HepG2 (cell line): ENCODE measurements around the gene CHCT1. TPM values are rescaled to one million over a fixed set of nuclear protein-coding genes. Genes with fewer than 3 reads are reported as not detected.

Source experiments
- ATAC-seq: fragments of 200-7000 bp; cut with Tn5 transposase; 3 replicates; pipeline ENCODE4 v1.9.1; 2020; ENCODE audit warnings: mild to moderate bottlenecking, moderate library complexity
- BruUV-seq: library from RNA; stranded (reverse); fragments of 400-500 nt; replicated peaks from 2 replicates; lab custom pipeline; 2021; lab: Mats Ljungman, UMichigan
- CTCF ChIA-PET: fragments of 300-600 bp; formaldehyde crosslinking; extraction: SDS; loops from one replicate; lab custom pipeline; 2021; ENCODE audit warnings: low total read pairs, inconsistent platforms, low intra/inter-chr PET ratio; lab: Yijun Ruan, JAX
- POLR2A ChIA-PET: fragments of 350-600 bp; sonication (Branson Sonifier 250); formaldehyde crosslinking; loops from one replicate; lab custom pipeline; 2020; ENCODE audit warnings: antibody characterized with exemption, inconsistent platforms; lab: Yijun Ruan, JAX
- DNase-seq: peaks from one replicate; pipeline ENCODE4 v3.0.0-alpha.2; 2015; ENCODE audit warnings: low spot score
- FAIRE-seq: peaks from 3 replicates; lab custom pipeline; 2011; peaks lifted over from hg19 to GRCh38; lab: Jason Lieb, UNC
- H2AFZ ChIP-seq: one replicate; pipeline ENCODE4 v1.6.1; 2011; ENCODE audit warnings: low read length, inconsistent platforms
- H3K27ac ChIP-seq: fragments of 300-600 bp; 3 replicates; pipeline ENCODE4 v1.8.0; 2011; ENCODE audit warnings: mixed run types, mild to moderate bottlenecking, mixed read lengths, low read length, inconsistent platforms; ENCODE audit not compliant: insufficient read depth; ENCODE audit errors: extremely low read length
- H3K27me3 ChIP-seq, 2 experiments: fragments of 200-600 bp in 1 of 2; 2 replicates in 1 of 2; 3 replicates in 1 of 2; pipeline versions ENCODE4 v1.6.0 to v1.8.0; 2011; ENCODE audit warnings: low read length in 2 of 2, mild to moderate bottlenecking in 2 of 2, moderate library complexity in 2 of 2, inconsistent platforms in 1 of 2; ENCODE audit not compliant: insufficient read depth in 2 of 2, control insufficient read depth in 1 of 2
- H3K36me3 ChIP-seq, 2 experiments: fragments of 200-600 bp in 1 of 2; replicated peaks in 1 of 2; 2 replicates in 1 of 2; 3 replicates in 1 of 2; pipeline versions ENCODE4 v1.5.1 to v1.8.0; 2011; ENCODE audit warnings: low read length in 2 of 2, inconsistent platforms in 1 of 2; ENCODE audit not compliant: insufficient read depth in 2 of 2, control insufficient read depth in 1 of 2
- H3K4me1 ChIP-seq: 2 replicates; pipeline ENCODE4 v1.5.1; 2012; ENCODE audit warnings: low read length, inconsistent platforms; ENCODE audit not compliant: insufficient read depth
- H3K4me2 ChIP-seq: 2 replicates; pipeline ENCODE4 v1.6.0; 2011; ENCODE audit warnings: low read depth, low read length, inconsistent platforms
- H3K4me3 ChIP-seq, 3 experiments: fragments of 200-600 bp in 1 of 3; sonication (generic), shearing (Covaris generic) in 1 of 3; replicated peaks in 1 of 3; 2 replicates each; pipeline ENCODE4 v1.5.1; 2011 to 2016; ENCODE audit warnings: low read length in 3 of 3, inconsistent platforms in 2 of 3, low read depth in 2 of 3, mild to moderate bottlenecking in 2 of 3, control low read depth in 1 of 3, mixed read lengths in 1 of 3; ENCODE audit not compliant: insufficient read depth in 1 of 3
- H3K79me2 ChIP-seq: one replicate; pipeline ENCODE4 v1.6.1; 2011; ENCODE audit warnings: low read length, inconsistent platforms; ENCODE audit not compliant: insufficient read depth
- H3K9ac ChIP-seq: 2 replicates; pipeline ENCODE4 v1.6.0; 2011; ENCODE audit warnings: mild to moderate bottlenecking, low read depth, low read length, inconsistent platforms; ENCODE audit not compliant: insufficient read depth
- H3K9me3 ChIP-seq: 2 replicates; pipeline ENCODE4 v1.5.1; 2012; ENCODE audit warnings: mild to moderate bottlenecking, low read length
- H4K20me1 ChIP-seq: 2 replicates; pipeline ENCODE4 v1.6.0; 2011; ENCODE audit warnings: inconsistent platforms, mild to moderate bottlenecking, low read length, moderate library complexity; ENCODE audit not compliant: insufficient read depth
- KIAA2018 ChIP-seq: sonication (generic); formaldehyde crosslinking; IDR thresholded peaks from 2 replicates; pipeline ENCODE4 v1.5.0; 2020; ENCODE audit warnings: mild to moderate bottlenecking, missing genetic modification reagents, borderline replicate concordance
- POGK ChIP-seq: sonication (generic); formaldehyde crosslinking; conservative IDR thresholded peaks from 2 replicates; pipeline ENCODE4 v1.8.0; 2022; ENCODE audit warnings: mild to moderate bottlenecking, moderate library complexity, missing genetic modification reagents
- ZNF766 ChIP-seq: sonication (generic); formaldehyde crosslinking; IDR thresholded peaks from 2 replicates; pipeline ENCODE4 v1.5.0; 2020; ENCODE audit warnings: missing genetic modification reagents, borderline replicate concordance
- WGBS: methylation state at CpG from one replicate; pipeline ENCODE4 v1.1.6; 2017; ENCODE audit warnings: low lambda C conversion rate; 5-methylcytosine and 5-hydroxymethylcytosine counted together
- in situ Hi-C: cut with HindIII; loops from 2 replicates; pipeline ENCODE4 v1.10.0; 2017; ENCODE audit warnings: low pct_unique_long_range_greater_than_20kb; ENCODE audit not compliant: extremely low pct_ligation_motif_present
- intact Hi-C: fragments of 100-400 bp; cut with micrococcal nuclease; formaldehyde crosslinking; loops from one replicate; pipeline ENCODE4 v1.10.0; 2022; ENCODE audit not compliant: unreplicated experiment
- polyA plus RNA-seq, 8 experiments: library from polyadenylated mRNA; depleted of rRNA in 3 of 8; stranded (reverse) in 7 of 8; unstranded in 1 of 8; fragments of >200 nt; fragmentation: Illumina TruSeq in 4 of 8; extraction: Trizol in 4 of 8; gene quantifications; 2 replicates each; pipeline versions ENCODE4 v1.2.1 to v1.2.3, GENCODE V29; 2011 to 2016; ENCODE audit warnings: low read depth in 4 of 8, missing spikeins in 1 of 8, mixed read lengths in 1 of 8; ENCODE audit not compliant: insufficient read depth in 1 of 8
- total RNA-seq, 5 experiments: library from RNA; depleted of rRNA; stranded (reverse); fragments of >200 nt; fragmentation: Illumina TruSeq; extraction: Trizol; gene quantifications; 2 replicates each; pipeline ENCODE4 v1.2.3, GENCODE V29; 2016; ENCODE audit warnings: low read depth in 1 of 5

CHCT1 gene
- total and polyA plus RNA-seq, 2 of the 13 experiments (the other 11 are each of a cell fraction or from before 2014, with no cell fraction given), result not detected

- FAIRE-seq (no peak), DNase-seq (no peak), ATAC-seq (no peak)
- no TSS peak for BruUV-seq
- Histone ChIP-seq H3K4me2 (no peak overlapping the region), H3K27me3 (peaks cover 6 to 15% of the 10 kb centered on the region in 2 experiments; a peak in 4 of 5 replicates), H3K79me2 (no peaks in the 10 kb centered on the region), H3K4me3 (no peak overlapping the region), H3K9me3 (no peaks in the 10 kb centered on the region), H2AFZ (no peak overlapping the region), H4K20me1 (no peaks in the 10 kb centered on the region), H3K4me1 (peaks cover 12% of the 10 kb centered on the region; the same call in 1 of the 2 replicates), H3K27ac (no peak overlapping the region), H3K36me3 (no peaks in the 10 kb centered on the region), H3K9ac (no peak overlapping the region)
- 17% methylated on average over 3 of the region's 3 CpGs for WGBS
- in situ Hi-C loops (no loop called here), intact Hi-C loops (no loop called here)
- TF ChIP-seq POGK (CRISPR knock-in tag), result peak; percentile 59; the same call in 1 of the 2 replicates
- no peak for TF ChIP-seq KIAA2018 (CRISPR knock-in tag)
- TF ChIP-seq ZNF766 (CRISPR knock-in tag), result peak; percentile 56; the same call in 1 of the 2 replicates
- CTCF ChIA-PET, result no interaction called here
- POLR2A ChIA-PET, result no interaction called here
Observed at GRCh38 chr17:60423865-60424264, 1.6 kb downstream of the CHCT1 start.
